HG03159 (cell line): ENCODE measurements around the gene PIP4K2A.
A peak's percentile ranks its signal among the peaks of the same experiment; 100 is the strongest.
"Not testable (repeated sequence)": the region's sequence is repeated elsewhere in the genome, so short reads cannot be mapped to it uniquely, and the experiment has no call there.

Experiments used
- ATAC-seq: cut with Tn5 transposase; IDR thresholded peaks from one replicate; pipeline ENCODE4 v1.9.1; 2021; ENCODE audit warnings: mild to moderate bottlenecking, moderate library complexity; ENCODE audit not compliant: unreplicated experiment

PIP4K2A gene

GRCh38 chr10:22720667-22721066, 6.3 kb upstream of the PIP4K2A start:
- ATAC-seq, result no peak

GRCh38 chr10:22719406-22720042, 5.1 kb upstream of the PIP4K2A start:
- no peak for ATAC-seq

- ATAC-seq, result not testable (repeated sequence)
These were observed 4.3 kb upstream of the PIP4K2A start for GRCh38 chr10:22718659-22719058.

GRCh38 chr10:22717728-22718127, 3.4 kb upstream of the PIP4K2A start:
- no peak for ATAC-seq

GRCh38 chr10:22716943-22717342, 2.6 kb upstream of the PIP4K2A start:
- no peak for ATAC-seq

- ATAC-seq, result no peak
These were observed 880 bp upstream of the PIP4K2A start for GRCh38 chr10:22715290-22715625.

- peak; percentile 31 for ATAC-seq
These were observed 412 bp downstream of the PIP4K2A start for GRCh38 chr10:22713853-22714478.

- peak; percentile 30 for ATAC-seq
These were observed 1.2 kb downstream of the PIP4K2A start for GRCh38 chr10:22712956-22713852.

- ATAC-seq, result no peak
These were observed 2.0 kb downstream of the PIP4K2A start for GRCh38 chr10:22712211-22712955.

- no peak for ATAC-seq
These were observed 3.0 kb downstream of the PIP4K2A start for GRCh38 chr10:22711373-22711772.

GRCh38 chr10:22710139-22710745, 4.1 kb downstream of the PIP4K2A start:
- ATAC-seq, result no peak

- no peak for ATAC-seq
These were observed 5.6 kb downstream of the PIP4K2A start for GRCh38 chr10:22708772-22709171.

GRCh38 chr10:22705527-22705926, 8.9 kb downstream of the PIP4K2A start:
- ATAC-seq, result no peak

- ATAC-seq, result peak; percentile 58
These were observed 9.4 kb downstream of the PIP4K2A start for GRCh38 chr10:22704942-22705341.

- ATAC-seq, result peak; percentile 44
These were observed 9.9 kb downstream of the PIP4K2A start for GRCh38 chr10:22704471-22704911.

- ATAC-seq, result no peak
These were observed 12.0 kb downstream of the PIP4K2A start for GRCh38 chr10:22702348-22702747.

- ATAC-seq, result no peak
These were observed 13.1 kb downstream of the PIP4K2A start for GRCh38 chr10:22701132-22701826.

GRCh38 chr10:22700489-22700888, 13.9 kb downstream of the PIP4K2A start:
- no peak for ATAC-seq

GRCh38 chr10:22699976-22700375, 14.4 kb downstream of the PIP4K2A start:
- no peak for ATAC-seq

- ATAC-seq, result no peak
These were observed 15.4 kb downstream of the PIP4K2A start for GRCh38 chr10:22698941-22699440.
